ENCODE measurements around the gene C16orf95. TPM values are rescaled to one million over a fixed set of nuclear protein-coding genes. Genes with fewer than 3 reads are reported as not detected.
"Not testable (repeated sequence)": the region's sequence is repeated elsewhere in the genome, so short reads cannot be mapped to it uniquely, and the experiment has no call there.

The C16orf95 gene
- polyA plus RNA-seq, 12 donors: 1.4 to 2.9 (median 2.2) TPM; not detected in 2

- DNase-seq: no peak
Observed at GRCh38 chr16:87348616-87349157, 31.5 kb upstream of the C16orf95 start.

- no peak for DNase-seq
Observed at GRCh38 chr16:87347932-87348615, 30.9 kb upstream of the C16orf95 start.

GRCh38 chr16:87346517-87347060 is 29.4 kb upstream of the C16orf95 start:
- DNase-seq: no peak

GRCh38 chr16:87345726-87346424 is 28.7 kb upstream of the C16orf95 start:
- DNase-seq: no peak

GRCh38 chr16:87344931-87345631 is 27.9 kb upstream of the C16orf95 start:
- no peak for DNase-seq

GRCh38 chr16:87344165-87344930 is 27.2 kb upstream of the C16orf95 start:
- DNase-seq: no peak

- no peak for DNase-seq
Observed at GRCh38 chr16:87343753-87344050, 26.5 kb upstream of the C16orf95 start.

GRCh38 chr16:87342978-87343752 is 26.0 kb upstream of the C16orf95 start:
- DNase-seq: no peak

- no peak for DNase-seq
Observed at GRCh38 chr16:87342504-87342903, 25.3 kb upstream of the C16orf95 start.

GRCh38 chr16:87340198-87340597 is 23.0 kb upstream of the C16orf95 start:
- no peak for DNase-seq

GRCh38 chr16:87339724-87340105 is 22.5 kb upstream of the C16orf95 start:
- DNase-seq: not testable (repeated sequence)

GRCh38 chr16:87339086-87339723 is 22.0 kb upstream of the C16orf95 start:
- DNase-seq: no peak

- DNase-seq: no peak
Observed at GRCh38 chr16:87338155-87338765, 21.1 kb upstream of the C16orf95 start.

GRCh38 chr16:87337262-87337771 is 20.1 kb upstream of the C16orf95 start:
- DNase-seq: no peak

GRCh38 chr16:87336434-87337240 is 19.4 kb upstream of the C16orf95 start:
- no peak for DNase-seq

GRCh38 chr16:87335625-87336433 is 18.6 kb upstream of the C16orf95 start:
- DNase-seq: no peak

- no peak for DNase-seq
Observed at GRCh38 chr16:87334651-87335624, 17.7 kb upstream of the C16orf95 start.
